ENCODE data around the gene RNF217. TPM values are rescaled to one million over a fixed set of nuclear protein-coding genes. Genes with fewer than 3 reads are reported as not detected.
A peak's percentile ranks its signal among the peaks of the same experiment; 100 is the strongest.
"Not testable (repeated sequence)": the region's sequence is repeated elsewhere in the genome, so short reads cannot be mapped to it uniquely, and the experiment has no call there.

Gene RNF217
- total RNA-seq, 1 donor from 2014 or later = 50.7 TPM

DNA sequence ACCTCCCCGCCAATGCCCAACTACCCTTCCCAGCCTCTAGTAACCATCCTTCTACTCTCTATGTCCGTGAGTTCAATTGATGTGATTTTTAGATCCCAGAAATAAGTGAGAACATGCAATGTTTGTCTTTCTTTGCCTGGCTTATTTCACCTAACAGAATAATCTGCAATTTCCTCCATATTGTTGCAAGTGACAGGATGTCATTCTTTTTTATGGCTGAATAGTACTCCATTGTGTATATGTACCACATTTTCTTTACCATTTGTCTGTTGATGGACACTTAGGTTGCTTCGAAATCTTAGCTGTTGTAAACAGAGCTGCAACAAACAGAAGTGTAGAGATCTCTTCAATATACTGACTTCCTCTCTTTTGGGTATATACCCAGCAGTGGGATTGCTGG, 65.0 kb downstream of the RNF217 start:
- Mint-ChIP-seq H3K4me3 (ENCODE audit: unreplicated experiment) (no peak overlapping the region), H3K27ac (ENCODE audit: unreplicated experiment) (no peak overlapping the region), H3K9me3 (ENCODE audit: unreplicated experiment) (no peaks in the 10 kb centered on the region), H3K4me1 (ENCODE audit: unreplicated experiment) (no peaks in the 10 kb centered on the region), H3K36me3 (ENCODE audit: low read depth, unreplicated experiment) (peaks cover 32% of the 10 kb centered on the region), H3K27me3 (ENCODE audit: unreplicated experiment) (peaks cover 2% of the 10 kb centered on the region)
- TF ChIP-seq, protein P1, sequence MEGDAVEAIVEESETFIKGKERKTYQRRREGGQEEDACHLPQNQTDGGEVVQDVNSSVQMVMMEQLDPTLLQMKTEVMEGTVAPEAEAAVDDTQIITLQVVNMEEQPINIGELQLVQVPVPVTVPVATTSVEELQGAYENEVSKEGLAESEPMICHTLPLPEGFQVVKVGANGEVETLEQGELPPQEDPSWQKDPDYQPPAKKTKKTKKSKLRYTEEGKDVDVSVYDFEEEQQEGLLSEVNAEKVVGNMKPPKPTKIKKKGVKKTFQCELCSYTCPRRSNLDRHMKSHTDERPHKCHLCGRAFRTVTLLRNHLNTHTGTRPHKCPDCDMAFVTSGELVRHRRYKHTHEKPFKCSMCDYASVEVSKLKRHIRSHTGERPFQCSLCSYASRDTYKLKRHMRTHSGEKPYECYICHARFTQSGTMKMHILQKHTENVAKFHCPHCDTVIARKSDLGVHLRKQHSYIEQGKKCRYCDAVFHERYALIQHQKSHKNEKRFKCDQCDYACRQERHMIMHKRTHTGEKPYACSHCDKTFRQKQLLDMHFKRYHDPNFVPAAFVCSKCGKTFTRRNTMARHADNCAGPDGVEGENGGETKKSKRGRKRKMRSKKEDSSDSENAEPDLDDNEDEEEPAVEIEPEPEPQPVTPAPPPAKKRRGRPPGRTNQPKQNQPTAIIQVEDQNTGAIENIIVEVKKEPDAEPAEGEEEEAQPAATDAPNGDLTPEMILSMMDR (IDR thresholded peaks at IDR 0.05; ENCODE audit: unreplicated experiment) = no peak
- no peak for DNase-seq (ENCODE audit: low spot score)

- TF ChIP-seq, protein P1 (IDR thresholded peaks at IDR 0.05; ENCODE audit: unreplicated experiment) = no peak
- H3K4me1 Mint-ChIP-seq (ENCODE audit: unreplicated experiment) = no peaks in the 10 kb centered on the region
- peaks cover 2% of the 10 kb centered on the region for H3K27me3 Mint-ChIP-seq (ENCODE audit: unreplicated experiment)
- no peaks in the 10 kb centered on the region for H3K9me3 Mint-ChIP-seq (ENCODE audit: unreplicated experiment)
- peaks cover 32% of the 10 kb centered on the region for H3K36me3 Mint-ChIP-seq (ENCODE audit: low read depth, unreplicated experiment)
- DNase-seq (ENCODE audit: low spot score) = no peak
- peak overlapping the region; percentile 18 for H3K4me3 Mint-ChIP-seq (ENCODE audit: unreplicated experiment)
- H3K27ac Mint-ChIP-seq (ENCODE audit: unreplicated experiment) = no peak overlapping the region
Observed at GRCh38 chr6:125030969-125031368, 68.7 kb downstream of the RNF217 start.

DNA sequence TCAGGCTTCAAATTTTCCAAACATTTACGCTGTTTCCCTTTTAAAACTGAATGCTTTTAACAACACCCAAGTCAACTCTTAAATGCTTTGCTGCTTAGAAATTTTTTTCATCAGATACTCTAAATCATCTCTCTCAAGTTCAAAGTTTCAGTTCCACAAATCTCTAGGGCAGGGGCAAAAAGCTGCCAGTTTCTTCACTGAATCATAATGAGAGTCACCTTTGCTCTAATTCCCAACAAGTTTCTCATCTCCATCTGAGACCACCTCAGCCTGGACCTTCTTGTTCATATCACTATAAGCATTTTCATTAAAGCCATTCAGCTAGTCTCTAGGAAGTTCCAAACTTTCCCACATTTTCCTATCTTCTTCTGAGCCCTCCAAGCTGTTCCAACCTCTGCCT, 69.1 kb downstream of the RNF217 start:
- no peak for DNase-seq (ENCODE audit: low spot score)
- H3K9me3 Mint-ChIP-seq (ENCODE audit: unreplicated experiment) = no peaks in the 10 kb centered on the region
- no peak overlapping the region for H3K27ac Mint-ChIP-seq (ENCODE audit: unreplicated experiment)
- peak overlapping the region; percentile 18 for H3K4me3 Mint-ChIP-seq (ENCODE audit: unreplicated experiment)
- TF ChIP-seq, protein P1 (IDR thresholded peaks at IDR 0.05; ENCODE audit: unreplicated experiment) = no peak
- H3K4me1 Mint-ChIP-seq (ENCODE audit: unreplicated experiment) = no peaks in the 10 kb centered on the region
- peaks cover 32% of the 10 kb centered on the region for H3K36me3 Mint-ChIP-seq (ENCODE audit: low read depth, unreplicated experiment)
- H3K27me3 Mint-ChIP-seq (ENCODE audit: unreplicated experiment) = peaks cover 2% of the 10 kb centered on the region

DNA sequence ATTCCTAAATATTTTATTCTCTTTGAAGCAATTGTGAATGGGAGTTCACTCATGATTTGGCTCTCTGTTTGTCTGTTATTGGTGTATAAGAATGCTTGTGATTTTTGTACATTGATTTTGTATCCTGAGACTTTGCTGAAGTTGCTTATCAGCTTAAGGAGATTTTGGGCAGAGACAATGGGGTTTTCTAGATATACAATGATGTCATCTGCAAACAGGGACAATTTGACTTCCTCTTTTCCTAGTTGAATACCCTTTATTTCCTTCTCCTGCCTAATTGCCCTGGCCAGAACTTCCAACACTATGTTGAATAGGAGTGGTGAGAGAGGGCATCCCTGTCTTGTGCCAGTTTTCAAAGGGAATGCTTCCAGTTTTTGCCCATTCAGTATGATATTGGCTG, 72.7 kb downstream of the RNF217 start:
- DNase-seq (ENCODE audit: low spot score); H3K4me1 Mint-ChIP-seq (ENCODE audit: unreplicated experiment); H3K27me3 Mint-ChIP-seq (ENCODE audit: unreplicated experiment); H3K4me3 Mint-ChIP-seq (ENCODE audit: unreplicated experiment); H3K9me3 Mint-ChIP-seq (ENCODE audit: unreplicated experiment): not testable (repeated sequence)
- peak overlapping the region; percentile 57 for H3K27ac Mint-ChIP-seq (ENCODE audit: unreplicated experiment)
- H3K36me3 Mint-ChIP-seq (ENCODE audit: low read depth, unreplicated experiment) = peaks cover 20% of the 10 kb centered on the region

- not testable (repeated sequence) for H3K4me1 Mint-ChIP-seq (ENCODE audit: unreplicated experiment); H3K27ac Mint-ChIP-seq (ENCODE audit: unreplicated experiment); H3K36me3 Mint-ChIP-seq (ENCODE audit: low read depth, unreplicated experiment); H3K27me3 Mint-ChIP-seq (ENCODE audit: unreplicated experiment); H3K9me3 Mint-ChIP-seq (ENCODE audit: unreplicated experiment); H3K4me3 Mint-ChIP-seq (ENCODE audit: unreplicated experiment); DNase-seq (ENCODE audit: low spot score)
Observed at GRCh38 chr6:125036486-125036885, 74.2 kb downstream of the RNF217 start.

DNA sequence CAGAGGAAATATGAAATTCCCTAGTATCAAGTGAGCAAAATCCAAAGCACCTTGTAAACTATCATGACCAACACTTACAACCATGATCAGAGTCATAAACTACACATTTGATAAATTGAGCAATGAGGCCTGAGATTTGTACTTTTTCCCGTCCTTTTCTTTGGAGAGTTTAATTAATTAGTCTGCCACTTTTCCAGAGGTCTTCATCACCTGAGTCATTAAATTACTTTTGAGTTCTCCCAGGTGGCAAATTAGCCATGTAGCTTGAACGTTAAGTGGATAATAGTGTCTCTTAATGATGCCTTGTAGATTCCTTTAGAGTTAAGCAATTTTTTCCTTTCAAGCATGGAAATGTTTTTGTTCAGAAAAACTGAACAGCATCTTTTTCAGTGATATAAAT, 75.6 kb downstream of the RNF217 start:
- no peak overlapping the region for H3K27ac Mint-ChIP-seq (ENCODE audit: unreplicated experiment)
- H3K9me3 Mint-ChIP-seq (ENCODE audit: unreplicated experiment) = no peaks in the 10 kb centered on the region
- H3K4me3 Mint-ChIP-seq (ENCODE audit: unreplicated experiment) = no peak overlapping the region
- peaks cover 2% of the 10 kb centered on the region for H3K27me3 Mint-ChIP-seq (ENCODE audit: unreplicated experiment)
- no peak for DNase-seq (ENCODE audit: low spot score)
- H3K4me1 Mint-ChIP-seq (ENCODE audit: unreplicated experiment) = peaks cover 9% of the 10 kb centered on the region
- TF ChIP-seq, protein P1 (IDR thresholded peaks at IDR 0.05; ENCODE audit: unreplicated experiment) = no peak
- peaks cover 5% of the 10 kb centered on the region for H3K36me3 Mint-ChIP-seq (ENCODE audit: low read depth, unreplicated experiment)

Data from endothelial cell (in vitro differentiated cells).